ENCODE results near the gene HSPB7.

DNA sequence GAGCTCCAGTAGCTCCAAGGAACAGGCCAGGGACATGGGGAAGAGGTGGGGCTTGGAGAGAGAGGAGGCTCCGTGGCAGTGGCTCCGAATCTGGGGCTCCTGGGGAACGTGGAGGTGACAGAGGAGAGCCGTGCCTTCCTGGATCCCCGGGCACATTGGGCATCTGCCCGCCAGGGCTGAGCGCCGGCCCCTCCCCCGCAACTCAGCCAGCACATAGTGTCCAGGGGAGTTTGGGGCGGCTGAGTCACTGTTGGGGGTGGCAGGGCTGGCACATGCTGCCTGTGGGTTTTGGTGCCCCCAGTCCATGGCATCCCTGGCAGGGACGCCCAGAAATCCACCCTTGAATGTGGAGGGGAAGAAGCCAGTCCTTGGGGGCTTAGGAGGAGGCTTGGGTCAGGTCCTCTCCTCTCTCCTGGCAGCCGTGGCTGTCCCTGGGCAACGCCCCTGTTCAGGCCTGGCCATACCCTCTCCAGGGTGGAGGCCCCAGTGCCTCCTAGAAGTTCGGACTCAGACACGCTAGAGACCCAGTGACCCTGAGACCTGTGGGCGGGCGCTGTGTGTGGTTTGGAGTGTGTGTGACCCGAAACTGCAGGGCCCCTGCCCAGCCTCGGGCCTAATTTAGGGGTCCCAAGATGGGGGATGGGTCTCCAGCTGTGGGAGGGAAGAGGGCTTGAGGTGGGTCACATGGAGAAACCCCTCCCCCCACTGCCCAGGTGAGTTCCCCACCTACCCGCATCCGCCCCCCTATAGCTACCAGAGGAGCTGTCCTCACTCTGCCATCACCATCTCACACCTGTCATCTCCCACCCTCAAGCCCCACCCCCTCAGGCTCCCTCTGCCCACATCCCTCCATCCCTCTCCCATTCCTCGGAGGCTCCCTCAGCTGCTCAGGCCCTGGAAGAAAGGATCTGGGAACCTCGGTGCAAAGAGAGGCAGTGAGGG is 1.6 kb downstream of the HSPB7 start:
- TF ChIP-seq EZH2 (IDR thresholded peaks at IDR 0.05; ENCODE audit: low read length): no peak
- TF ChIP-seq, protein P1, sequence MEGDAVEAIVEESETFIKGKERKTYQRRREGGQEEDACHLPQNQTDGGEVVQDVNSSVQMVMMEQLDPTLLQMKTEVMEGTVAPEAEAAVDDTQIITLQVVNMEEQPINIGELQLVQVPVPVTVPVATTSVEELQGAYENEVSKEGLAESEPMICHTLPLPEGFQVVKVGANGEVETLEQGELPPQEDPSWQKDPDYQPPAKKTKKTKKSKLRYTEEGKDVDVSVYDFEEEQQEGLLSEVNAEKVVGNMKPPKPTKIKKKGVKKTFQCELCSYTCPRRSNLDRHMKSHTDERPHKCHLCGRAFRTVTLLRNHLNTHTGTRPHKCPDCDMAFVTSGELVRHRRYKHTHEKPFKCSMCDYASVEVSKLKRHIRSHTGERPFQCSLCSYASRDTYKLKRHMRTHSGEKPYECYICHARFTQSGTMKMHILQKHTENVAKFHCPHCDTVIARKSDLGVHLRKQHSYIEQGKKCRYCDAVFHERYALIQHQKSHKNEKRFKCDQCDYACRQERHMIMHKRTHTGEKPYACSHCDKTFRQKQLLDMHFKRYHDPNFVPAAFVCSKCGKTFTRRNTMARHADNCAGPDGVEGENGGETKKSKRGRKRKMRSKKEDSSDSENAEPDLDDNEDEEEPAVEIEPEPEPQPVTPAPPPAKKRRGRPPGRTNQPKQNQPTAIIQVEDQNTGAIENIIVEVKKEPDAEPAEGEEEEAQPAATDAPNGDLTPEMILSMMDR (optimal IDR thresholded peaks at IDR 0.05 in 1 of 3, IDR thresholded peaks at IDR 0.05 in 1 of 3, conservative IDR thresholded peaks at IDR 0.05 in 1 of 3; ENCODE audit: extremely low read depth in 1 of 3, insufficient read depth in 2 of 3, low read length in 3 of 3): no peak
